Measurements from ENCODE around the gene TMEM138. TPM values are rescaled to one million over a fixed set of nuclear protein-coding genes. Genes with fewer than 3 reads are reported as not detected.

Gene TMEM138
- total RNA-seq, 1 donor from 2014 or later = 49.2 TPM

DNA sequence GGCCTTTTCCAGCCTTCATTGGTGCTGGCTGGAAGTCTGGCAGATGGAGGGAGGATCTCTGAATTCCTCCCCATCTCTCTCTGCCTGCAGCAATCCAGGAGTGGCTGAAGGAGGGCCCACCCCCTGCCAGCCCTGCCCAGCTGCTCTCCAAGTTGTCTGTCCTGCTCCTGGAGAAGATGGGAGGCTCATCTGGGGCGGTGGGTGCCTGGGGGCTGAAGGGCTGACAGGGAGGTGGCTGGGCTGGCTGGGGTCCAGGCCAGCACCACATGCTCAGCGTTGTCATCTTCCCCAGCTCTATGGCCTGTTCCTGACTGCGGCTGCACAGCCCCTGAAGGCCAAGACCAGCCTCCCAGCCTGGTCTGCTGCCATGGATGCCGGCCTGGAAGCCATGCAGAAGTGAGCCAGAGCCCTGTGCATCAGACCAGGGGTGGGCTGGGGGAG lies 17.0 kb upstream of the TMEM138 start:
- no peak for DNase-seq (ENCODE audit: low spot score in 2 of 2, unreplicated experiment in 2 of 2)
- peaks cover 14% of the 10 kb centered on the region for H3K36me3 Mint-ChIP-seq
- no peaks in the 10 kb centered on the region for H3K9me3 Mint-ChIP-seq
- H3K4me1 Mint-ChIP-seq = no peaks in the 10 kb centered on the region
- no peak overlapping the region for H3K27ac Mint-ChIP-seq
- H3K4me3 Mint-ChIP-seq = no peak overlapping the region
- H3K27me3 Mint-ChIP-seq (ENCODE audit: low read depth) = no peaks in the 10 kb centered on the region
- no peak for TF ChIP-seq CTCF (IDR thresholded peaks at IDR 0.05; ENCODE audit: unreplicated experiment)

- TF ChIP-seq CTCF (IDR thresholded peaks at IDR 0.05; ENCODE audit: unreplicated experiment) = no peak
- DNase-seq (ENCODE audit: low spot score in 2 of 2, unreplicated experiment in 2 of 2) = no peak
- Mint-ChIP-seq H3K4me3 (no peak overlapping the region), H3K27me3 (ENCODE audit: low read depth) (no peaks in the 10 kb centered on the region), H3K27ac (no peak overlapping the region), H3K9me3 (no peaks in the 10 kb centered on the region), H3K4me1 (no peaks in the 10 kb centered on the region), H3K36me3 (peaks cover 8% of the 10 kb centered on the region)
These were observed 16.0 kb upstream of the TMEM138 start for GRCh38 chr11:61345954-61346843.

- no peak for TF ChIP-seq CTCF (IDR thresholded peaks at IDR 0.05; ENCODE audit: unreplicated experiment)
These were observed 14.2 kb upstream of the TMEM138 start for GRCh38 chr11:61347916-61348461.

DNA sequence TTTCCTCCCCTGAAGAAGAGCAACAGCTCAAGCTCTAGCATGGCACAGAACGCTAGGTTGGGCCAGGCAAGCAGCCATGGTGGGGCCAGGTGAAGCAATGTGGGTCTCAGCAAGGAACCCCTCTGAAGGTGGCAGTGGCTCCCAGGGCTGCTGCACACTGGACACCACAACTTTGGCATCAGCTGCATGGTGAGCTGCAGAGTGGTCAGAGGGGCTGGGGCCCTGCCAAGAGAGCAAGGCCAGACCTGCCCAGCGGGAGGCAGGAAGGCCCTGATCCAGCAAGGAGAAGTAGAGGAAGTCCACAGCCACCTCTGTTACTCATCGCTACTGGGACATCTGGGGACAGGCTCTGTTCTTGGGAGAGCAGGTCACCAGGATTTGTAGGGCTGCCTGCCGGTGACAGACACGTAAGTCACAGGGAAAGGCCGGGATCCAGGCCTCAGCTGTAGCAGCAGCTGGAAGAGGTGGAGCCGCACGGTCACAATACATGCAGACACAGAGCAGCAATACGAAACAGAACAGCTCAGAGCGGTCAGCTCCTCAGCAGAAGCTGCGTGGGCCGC lies 12.9 kb upstream of the TMEM138 start:
- no peaks in the 10 kb centered on the region for H3K9me3 Mint-ChIP-seq
- no peaks in the 10 kb centered on the region for H3K27me3 Mint-ChIP-seq (ENCODE audit: low read depth)
- no peak for DNase-seq (ENCODE audit: low spot score in 2 of 2, unreplicated experiment in 2 of 2)
- no peaks in the 10 kb centered on the region for H3K4me1 Mint-ChIP-seq
- H3K36me3 Mint-ChIP-seq = peaks cover 12% of the 10 kb centered on the region
- no peak for TF ChIP-seq CTCF (IDR thresholded peaks at IDR 0.05; ENCODE audit: unreplicated experiment)
- H3K4me3 Mint-ChIP-seq = no peak overlapping the region
- H3K27ac Mint-ChIP-seq = no peak overlapping the region

More at GRCh38 chr11:61347916-61348461, 14.2 kb upstream of the TMEM138 start:
- DNase-seq (ENCODE audit: low spot score in 2 of 2, unreplicated experiment in 2 of 2) = no peak
- H3K27ac Mint-ChIP-seq = no peak overlapping the region
- peaks cover 6% of the 10 kb centered on the region for H3K36me3 Mint-ChIP-seq
- H3K4me1 Mint-ChIP-seq = no peaks in the 10 kb centered on the region
- H3K9me3 Mint-ChIP-seq = no peaks in the 10 kb centered on the region
- H3K4me3 Mint-ChIP-seq = no peak overlapping the region
- no peaks in the 10 kb centered on the region for H3K27me3 Mint-ChIP-seq (ENCODE audit: low read depth)

DNA sequence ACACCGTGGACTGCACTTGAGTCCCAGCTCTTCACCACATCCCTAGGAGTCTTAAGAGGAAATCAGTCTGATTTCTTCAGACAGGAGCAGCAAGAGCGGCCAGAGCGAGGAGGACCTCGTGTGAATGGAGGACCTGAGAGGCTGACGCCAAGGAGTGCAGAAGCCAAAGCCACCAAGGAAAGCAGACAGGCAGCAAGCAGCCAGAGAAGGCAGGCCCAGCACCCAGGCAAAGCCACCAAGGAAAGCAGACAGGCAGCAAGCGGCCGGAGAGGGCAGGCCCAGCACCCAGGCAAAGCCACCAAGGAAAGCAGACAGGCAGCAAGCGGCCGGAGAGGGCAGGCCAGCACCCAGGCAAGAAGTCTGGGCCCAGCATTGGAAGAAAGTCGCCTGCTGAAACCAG lies 12.3 kb upstream of the TMEM138 start:
- H3K36me3 Mint-ChIP-seq = peaks cover 12% of the 10 kb centered on the region
- no peak overlapping the region for H3K27ac Mint-ChIP-seq
- TF ChIP-seq CTCF (IDR thresholded peaks at IDR 0.05; ENCODE audit: unreplicated experiment) = no peak
- no peaks in the 10 kb centered on the region for H3K27me3 Mint-ChIP-seq (ENCODE audit: low read depth)
- no peaks in the 10 kb centered on the region for H3K4me1 Mint-ChIP-seq
- no peak overlapping the region for H3K4me3 Mint-ChIP-seq
- DNase-seq (ENCODE audit: low spot score in 2 of 2, unreplicated experiment in 2 of 2) = no peak
- H3K9me3 Mint-ChIP-seq = no peaks in the 10 kb centered on the region
